ENCODE results near the gene CNTNAP5.

Gene CNTNAP5

GRCh38 chr2:124838406-124838805 is 813.3 kb downstream of the CNTNAP5 start:
- H3K27ac ChIP-seq: no peak overlapping the region
- TF ChIP-seq CTCF (IDR thresholded peaks at IDR 0.05): no peak
- TF ChIP-seq ZFX (IDR thresholded peaks at IDR 0.05; ENCODE audit: borderline replicate concordance): no peak

- TF ChIP-seq ZFX (IDR thresholded peaks at IDR 0.05; ENCODE audit: borderline replicate concordance) (no peak), CTCF (IDR thresholded peaks at IDR 0.05) (no peak)
These were observed 842.2 kb downstream of the CNTNAP5 start for GRCh38 chr2:124867247-124867646.

GRCh38 chr2:124874219-124874618 is 849.1 kb downstream of the CNTNAP5 start:
- H3K27ac ChIP-seq: no peak overlapping the region
- TF ChIP-seq ZFX (IDR thresholded peaks at IDR 0.05; ENCODE audit: borderline replicate concordance): no peak
- TF ChIP-seq CTCF (IDR thresholded peaks at IDR 0.05): no peak

More at GRCh38 chr2:124867247-124867646, 842.2 kb downstream of the CNTNAP5 start:
- no peak overlapping the region for H3K27ac ChIP-seq

GRCh38 chr2:124874676-124875075 is 849.6 kb downstream of the CNTNAP5 start:
- TF ChIP-seq CTCF (IDR thresholded peaks at IDR 0.05): no peak
- no peak for TF ChIP-seq ZFX (IDR thresholded peaks at IDR 0.05; ENCODE audit: borderline replicate concordance)
- H3K27ac ChIP-seq: no peak overlapping the region

- H3K27ac ChIP-seq: no peak overlapping the region
- TF ChIP-seq CTCF (IDR thresholded peaks at IDR 0.05) (no peak), ZFX (IDR thresholded peaks at IDR 0.05; ENCODE audit: borderline replicate concordance) (no peak)
These were observed 850.6 kb downstream of the CNTNAP5 start for GRCh38 chr2:124875627-124876244.

GRCh38 chr2:124877141-124877577 is 852.1 kb downstream of the CNTNAP5 start:
- H3K27ac ChIP-seq: no peak overlapping the region
- TF ChIP-seq ZFX (IDR thresholded peaks at IDR 0.05; ENCODE audit: borderline replicate concordance) (no peak), CTCF (IDR thresholded peaks at IDR 0.05) (no peak)

GRCh38 chr2:124879640-124880039 is 854.6 kb downstream of the CNTNAP5 start:
- no peak for TF ChIP-seq ZFX (IDR thresholded peaks at IDR 0.05; ENCODE audit: borderline replicate concordance)
- TF ChIP-seq CTCF (IDR thresholded peaks at IDR 0.05): no peak

More at GRCh38 chr2:124879640-124880039, 854.6 kb downstream of the CNTNAP5 start:
- H3K27ac ChIP-seq: no peak overlapping the region
